ENCODE data around the gene WDFY2.

DNA sequence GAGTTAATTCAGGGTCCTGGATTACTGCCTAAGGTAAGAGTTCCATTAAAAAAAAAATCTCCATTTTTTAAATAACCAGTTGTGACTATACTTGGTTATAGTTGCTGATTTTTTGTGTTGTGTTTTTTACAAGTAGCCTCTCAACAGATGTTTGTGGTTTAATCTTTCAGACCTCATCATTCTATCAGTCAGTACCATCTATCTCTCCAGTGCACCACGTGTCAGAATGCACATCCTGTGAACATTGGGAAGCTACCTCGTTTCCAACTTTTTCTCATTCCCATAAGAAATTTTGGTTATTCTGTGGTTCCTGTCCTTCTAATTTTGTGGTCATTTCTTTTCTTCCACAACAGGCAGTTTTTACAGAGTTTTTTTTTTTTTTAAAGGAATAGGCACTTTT lies 39.2 kb downstream of the WDFY2 start:
- TF ChIP-seq, protein P1, sequence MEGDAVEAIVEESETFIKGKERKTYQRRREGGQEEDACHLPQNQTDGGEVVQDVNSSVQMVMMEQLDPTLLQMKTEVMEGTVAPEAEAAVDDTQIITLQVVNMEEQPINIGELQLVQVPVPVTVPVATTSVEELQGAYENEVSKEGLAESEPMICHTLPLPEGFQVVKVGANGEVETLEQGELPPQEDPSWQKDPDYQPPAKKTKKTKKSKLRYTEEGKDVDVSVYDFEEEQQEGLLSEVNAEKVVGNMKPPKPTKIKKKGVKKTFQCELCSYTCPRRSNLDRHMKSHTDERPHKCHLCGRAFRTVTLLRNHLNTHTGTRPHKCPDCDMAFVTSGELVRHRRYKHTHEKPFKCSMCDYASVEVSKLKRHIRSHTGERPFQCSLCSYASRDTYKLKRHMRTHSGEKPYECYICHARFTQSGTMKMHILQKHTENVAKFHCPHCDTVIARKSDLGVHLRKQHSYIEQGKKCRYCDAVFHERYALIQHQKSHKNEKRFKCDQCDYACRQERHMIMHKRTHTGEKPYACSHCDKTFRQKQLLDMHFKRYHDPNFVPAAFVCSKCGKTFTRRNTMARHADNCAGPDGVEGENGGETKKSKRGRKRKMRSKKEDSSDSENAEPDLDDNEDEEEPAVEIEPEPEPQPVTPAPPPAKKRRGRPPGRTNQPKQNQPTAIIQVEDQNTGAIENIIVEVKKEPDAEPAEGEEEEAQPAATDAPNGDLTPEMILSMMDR (IDR thresholded peaks at IDR 0.05; ENCODE audit: insufficient read depth, low read length, poor library complexity, severe bottlenecking), result no peak
- no peak for TF ChIP-seq EZH2phosphoT487 (conservative IDR thresholded peaks at IDR 0.05; ENCODE audit: low read length)
